Astrocyte (in vitro differentiated cells and primary cell): ENCODE measurements around the gene NXN.

Experiments used
- CTCF ChIP-seq: IDR thresholded peaks from 2 replicates; pipeline ENCODE4 v1.5.1; 2011; ENCODE audit warnings: low read depth, mild to moderate bottlenecking, inconsistent platforms, low read length, moderate library complexity; ENCODE audit not compliant: insufficient read depth
- EZH2 ChIP-seq: IDR thresholded peaks from 2 replicates; pipeline ENCODE4 v1.6.1; 2012; ENCODE audit warnings: mild to moderate bottlenecking, low read length, inconsistent platforms; ENCODE audit not compliant: insufficient read depth

GRCh38 chr17:958712-959451 is 20.7 kb downstream of the NXN start:
- no peak for TF ChIP-seq CTCF
- no peak for TF ChIP-seq EZH2
